Limb (tissue), 2 donors: Measurements from ENCODE around the gene GLI1.
"Not testable (repeated sequence)": the region's sequence is repeated elsewhere in the genome, so short reads cannot be mapped to it uniquely, and the experiment has no call there.

ENCODE experiments used
- DNase-seq, 2 donors: peaks; one replicate each; pipeline ENCODE4 v3.0.0-alpha.2; 2016; ENCODE audit errors: extremely low spot score in 2 of 2

Gene GLI1

DNA sequence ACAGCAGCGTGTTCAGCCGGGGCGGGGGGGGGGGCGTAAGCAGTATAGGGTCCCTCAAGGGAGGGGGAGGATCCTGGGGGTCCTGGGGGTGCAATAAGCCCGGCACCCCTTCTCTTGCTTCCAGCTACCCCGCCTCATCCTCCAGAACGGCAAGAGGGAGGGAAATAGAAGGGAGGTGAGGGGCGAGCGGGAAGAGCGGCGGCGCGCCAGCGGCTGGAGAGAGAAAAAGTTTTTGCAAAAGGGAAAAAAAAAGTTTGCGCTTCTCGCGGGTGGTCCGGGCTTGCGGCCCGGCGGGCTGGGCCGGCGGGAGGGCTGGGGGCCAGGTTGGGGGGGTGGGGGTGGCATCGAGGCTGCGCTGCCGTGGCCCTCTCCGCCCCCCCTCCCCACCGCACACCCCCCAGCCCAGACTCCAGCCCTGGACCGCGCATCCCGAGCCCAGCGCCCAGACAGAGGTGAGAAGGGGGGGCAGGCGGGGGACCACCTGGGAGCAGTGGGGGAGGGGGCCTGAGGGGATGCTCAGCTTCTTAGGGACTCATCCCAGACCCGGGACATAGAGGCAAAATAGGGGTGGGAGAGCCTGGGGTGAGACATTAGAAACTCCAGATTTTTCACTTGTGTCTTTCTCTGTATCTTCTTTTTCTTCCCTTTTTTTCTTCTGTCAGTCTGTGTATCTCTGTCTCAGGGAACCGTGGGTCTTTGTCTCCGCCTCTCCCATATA, at the start of gene GLI1:
TSS of gene GLI1 (plus strand) at position 36 of the 718 bp plus-strand sequence. CDS start 3,907 bp downstream, outside the sequence.
- DNase-seq, result peak; percentile 58 to 90

DNA sequence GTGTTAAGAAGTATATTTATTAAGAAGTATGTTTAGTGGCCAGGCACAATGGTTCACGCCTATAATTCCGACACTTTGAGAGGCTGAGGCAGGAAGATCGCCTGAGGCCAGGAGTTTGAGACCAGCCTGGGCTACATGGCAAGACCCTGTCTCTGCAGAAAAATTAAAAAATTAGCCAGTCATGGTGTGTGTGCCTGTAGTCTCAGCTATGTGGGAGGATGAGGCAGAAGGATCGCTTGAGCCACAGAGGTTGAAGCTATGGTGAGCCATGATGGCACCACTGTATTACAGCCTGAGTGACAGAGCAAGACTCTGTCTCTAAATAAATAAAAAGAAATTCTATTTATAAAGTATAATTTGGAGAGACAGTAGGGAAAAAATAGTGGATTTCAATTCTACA, 49.1 kb upstream of the GLI1 start:
- DNase-seq, result no peak

DNA sequence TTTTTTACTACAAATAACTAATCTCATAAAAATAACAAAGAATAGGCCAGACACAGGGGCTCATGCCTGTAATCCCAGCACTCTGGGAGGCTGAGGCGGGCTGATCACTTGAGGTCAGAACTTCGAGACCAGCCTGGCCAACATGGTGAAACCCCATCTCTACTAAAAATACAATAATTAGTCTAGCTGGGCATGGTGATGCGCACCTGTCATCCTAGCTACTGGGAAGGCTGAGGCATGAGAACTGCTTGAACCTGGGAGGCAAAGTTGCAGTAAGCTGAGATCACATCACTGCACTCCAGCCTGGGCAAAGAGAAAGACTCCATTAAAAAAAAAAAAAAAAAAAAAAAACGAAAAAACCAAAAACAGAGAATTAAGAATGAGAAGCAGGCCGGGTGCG, 45.4 kb upstream of the GLI1 start:
- DNase-seq, result not testable (repeated sequence)

DNA sequence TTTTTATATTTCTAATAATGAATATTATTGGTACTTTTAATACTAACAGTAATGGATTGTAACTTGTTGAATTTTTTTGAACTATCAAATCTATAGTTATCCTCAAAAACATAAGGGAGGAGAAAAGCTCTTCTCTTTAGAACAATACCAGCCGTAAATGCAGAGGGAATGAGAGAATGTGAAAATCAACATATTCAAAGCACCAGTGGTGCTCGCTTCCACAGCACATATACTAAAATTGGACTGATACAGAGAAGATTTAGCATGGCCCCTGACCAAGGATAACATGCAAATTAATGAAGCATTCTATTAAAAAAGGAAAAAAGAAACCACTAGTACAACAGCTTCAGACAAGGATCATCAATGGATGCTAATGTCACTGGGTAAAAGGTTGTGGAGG, 44.5 kb upstream of the GLI1 start:
- no peak for DNase-seq

DNA sequence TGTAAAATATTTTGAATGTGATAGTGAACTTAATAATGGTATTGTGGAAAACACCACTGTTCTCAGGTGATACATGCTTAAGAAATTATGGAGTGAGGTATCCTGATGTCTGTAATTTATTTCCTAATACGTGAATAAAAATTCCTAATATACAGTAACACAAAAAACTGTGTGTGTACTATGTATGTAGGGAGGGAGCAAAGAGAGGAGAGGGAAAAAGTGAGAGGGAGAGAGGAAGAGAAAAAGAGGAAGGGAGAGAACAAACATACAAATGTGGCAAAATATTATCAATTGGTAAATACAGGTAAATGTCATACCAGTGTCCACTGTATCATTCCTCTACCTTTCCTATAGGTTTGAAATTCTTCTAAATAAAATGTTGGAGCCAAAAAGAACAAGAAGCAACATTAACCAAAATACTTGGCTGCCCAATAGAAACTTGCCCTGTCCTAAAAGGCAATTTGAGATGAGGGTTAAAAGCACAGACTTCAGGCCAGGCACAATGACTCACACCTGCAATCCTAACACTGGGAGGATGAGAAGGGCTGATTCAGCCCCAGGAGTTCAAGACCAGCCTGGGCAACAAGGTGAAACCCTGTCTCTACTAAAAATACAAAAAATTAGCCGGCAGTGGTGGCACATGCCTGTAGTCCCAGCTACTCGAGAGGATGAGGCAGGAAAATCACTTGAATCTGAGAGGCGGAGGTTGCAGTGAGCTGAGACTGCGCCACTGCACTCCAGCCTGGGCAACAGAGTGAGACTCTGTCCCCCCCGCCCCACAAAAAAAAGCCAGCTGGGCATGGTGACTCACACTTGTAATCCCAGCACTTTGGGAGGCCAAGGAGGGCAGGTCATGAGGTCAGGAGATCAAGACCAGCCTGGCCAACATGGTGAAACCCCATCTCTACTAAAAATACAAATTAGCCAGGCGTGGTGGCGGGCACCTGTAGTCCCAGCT, 43.3 kb upstream of the GLI1 start:
- no peak for DNase-seq

DNA sequence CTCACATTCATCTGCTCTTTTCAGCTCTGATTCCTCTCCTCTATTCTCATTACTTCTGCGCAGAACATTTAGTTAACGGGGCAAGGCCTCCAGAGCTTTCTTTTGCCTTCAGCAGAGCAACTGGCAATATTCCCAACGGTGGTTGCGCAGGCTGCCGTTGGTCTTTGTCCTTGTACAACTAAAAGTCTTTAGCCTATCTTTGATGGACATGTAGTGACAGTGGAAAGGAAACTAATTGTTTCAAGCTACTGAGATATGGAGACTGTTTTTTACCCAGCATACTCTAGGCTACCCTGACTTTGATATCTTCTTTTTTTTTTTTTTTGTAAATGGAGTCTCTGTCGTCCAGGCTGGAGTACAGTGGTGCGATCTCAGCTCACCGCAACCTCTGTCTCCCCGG, 41.3 kb upstream of the GLI1 start:
- DNase-seq, result no peak

DNA sequence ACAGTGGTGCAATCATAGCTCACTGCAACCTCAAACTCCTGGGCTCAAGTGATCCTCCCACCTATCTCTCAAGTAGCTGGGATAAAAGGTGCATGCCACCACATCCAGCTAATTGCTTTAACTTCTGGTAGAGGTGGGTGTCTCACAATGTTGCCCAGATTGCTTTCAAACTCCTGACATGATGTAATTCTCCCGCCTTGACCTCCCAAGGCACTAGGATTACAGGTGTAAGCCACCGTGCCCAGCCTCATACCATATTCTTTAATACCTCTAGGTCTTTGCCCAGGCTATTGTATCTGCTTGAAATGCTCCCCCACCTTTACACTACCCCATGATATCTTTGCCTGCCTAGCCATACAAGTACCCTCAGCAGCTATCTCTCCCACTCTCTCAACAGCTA, 40.1 kb upstream of the GLI1 start:
- DNase-seq, result no peak

DNA sequence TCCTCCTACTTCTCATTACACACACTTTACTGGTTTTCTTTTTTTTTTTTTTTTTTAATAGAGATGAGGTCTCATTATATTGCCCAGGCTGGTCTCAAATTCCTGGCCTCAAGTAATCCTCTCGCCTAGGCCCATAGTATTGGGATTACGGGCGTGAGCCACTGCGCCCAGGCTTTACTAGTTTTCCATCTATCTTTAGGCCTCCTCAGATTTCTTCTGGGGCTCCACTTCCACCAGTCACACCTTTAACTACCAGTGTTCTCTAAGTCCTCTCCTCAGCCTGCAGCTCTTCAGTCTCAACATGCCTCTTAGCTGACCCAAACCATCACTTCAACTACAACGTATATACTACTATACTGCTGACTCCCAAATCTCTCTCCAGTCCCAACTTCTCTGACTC, 39.1 kb upstream of the GLI1 start:
- DNase-seq, result no peak

DNA sequence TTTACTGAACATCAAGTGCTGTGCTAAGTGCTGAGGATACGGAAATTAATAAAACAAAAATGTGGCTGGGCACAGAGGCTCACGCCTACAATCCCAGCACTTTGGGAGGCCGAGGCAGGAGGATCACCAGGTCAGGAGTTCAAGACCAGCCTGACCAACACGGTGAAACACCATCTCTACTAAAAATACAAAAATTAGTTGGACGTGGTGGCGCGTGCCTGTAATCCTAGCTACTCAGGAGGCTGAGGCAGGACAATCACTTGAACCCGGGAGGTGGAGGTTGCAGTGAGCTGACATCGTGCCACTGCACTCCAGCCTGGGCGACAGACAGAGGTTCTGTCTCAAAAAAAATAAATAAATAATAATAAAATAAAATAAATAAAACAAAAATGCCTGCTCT, 32.6 kb upstream of the GLI1 start:
- not testable (repeated sequence) for DNase-seq

DNA sequence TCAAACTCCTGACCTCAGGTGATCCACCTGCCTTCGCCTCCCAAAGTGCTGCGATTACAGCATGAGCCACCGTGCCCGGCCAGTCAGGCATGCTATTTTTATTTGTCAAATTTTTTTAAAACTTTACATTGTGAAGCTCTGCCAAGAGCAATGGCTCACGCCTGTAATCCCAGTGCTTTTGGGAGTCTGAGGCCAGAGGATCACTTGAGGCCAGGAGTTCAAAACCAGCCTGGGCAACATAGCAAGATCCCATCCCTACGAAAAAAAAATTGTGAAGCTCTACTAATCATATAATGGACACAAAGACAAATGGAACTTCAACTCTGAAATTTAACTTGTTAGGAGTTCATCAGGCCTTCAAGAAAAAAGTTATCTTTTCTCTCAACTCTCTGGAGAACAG, 30.6 kb upstream of the GLI1 start:
- no peak for DNase-seq

DNA sequence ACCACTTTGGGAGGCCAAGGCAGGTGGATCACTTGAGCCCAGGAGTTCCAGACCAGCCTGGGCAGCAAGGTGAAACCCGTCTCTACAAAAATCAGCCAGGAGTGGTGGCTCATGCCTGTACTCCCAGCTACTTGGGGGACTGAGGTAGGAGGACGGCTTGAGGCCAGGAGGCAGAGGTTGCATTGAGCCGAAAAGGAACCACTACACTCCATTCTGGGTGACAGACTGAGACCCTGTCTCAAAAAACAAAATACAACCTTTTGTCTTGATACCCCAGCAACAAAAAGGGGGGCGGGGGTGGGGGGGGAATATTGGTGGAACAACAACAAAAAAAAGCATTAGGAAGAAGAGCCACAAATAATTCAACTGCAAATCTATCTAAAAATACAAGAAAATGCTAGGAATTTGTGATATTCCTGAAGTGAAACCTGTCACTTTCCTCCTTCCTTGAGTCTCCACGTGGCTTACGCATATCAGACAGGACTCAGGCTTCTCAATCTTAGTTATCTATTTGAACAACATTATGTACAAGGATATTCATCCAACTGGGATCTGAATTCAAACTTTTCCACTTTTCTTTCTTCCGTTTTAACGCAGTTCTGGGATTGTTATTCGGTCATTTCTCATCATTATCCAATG, 30.0 kb upstream of the GLI1 start:
- DNase-seq, result peak in 1 of 2 donors; percentile 4

DNA sequence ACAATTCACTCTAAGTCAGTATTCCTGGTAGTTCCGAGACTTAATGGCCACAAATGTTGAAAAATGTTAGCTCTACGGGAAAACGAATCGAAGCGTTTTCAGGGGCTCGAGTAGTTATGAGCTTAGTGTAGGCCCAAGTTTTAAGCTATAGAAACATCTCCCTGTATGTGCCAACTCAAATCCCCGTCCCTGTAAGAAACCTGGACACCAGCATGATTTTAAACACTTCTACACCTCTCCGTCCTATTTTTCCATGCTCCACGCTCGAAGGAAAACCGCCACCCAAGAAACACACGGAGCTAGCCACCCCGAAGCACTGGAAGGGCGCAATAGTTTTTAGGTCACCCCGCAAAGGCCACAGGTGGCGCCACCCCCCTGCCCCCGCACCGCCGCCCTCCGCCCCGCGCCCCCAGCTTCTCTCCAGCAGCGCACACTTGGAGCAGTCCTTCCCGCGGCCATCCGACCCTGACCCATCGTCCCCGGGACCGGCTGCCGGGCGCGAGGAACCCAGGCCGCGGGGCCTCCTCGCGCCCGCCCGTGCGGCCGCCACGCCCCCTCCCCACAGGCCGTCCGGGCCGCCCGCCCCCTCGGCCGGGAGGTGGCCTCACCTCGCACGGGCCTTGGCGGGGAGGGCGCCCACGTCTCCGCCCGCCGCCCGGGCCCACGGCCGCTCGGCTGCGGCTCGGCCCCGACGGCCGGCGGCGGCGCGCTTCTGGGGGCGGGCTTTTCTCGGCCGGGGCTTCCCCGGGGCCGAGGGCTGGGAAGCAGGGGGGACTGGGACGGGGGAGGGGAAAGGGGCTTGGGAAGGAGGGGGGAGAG, 29.3 kb upstream of the GLI1 start:
- DNase-seq, result peak in 1 of 2 donors; percentile 34

DNA sequence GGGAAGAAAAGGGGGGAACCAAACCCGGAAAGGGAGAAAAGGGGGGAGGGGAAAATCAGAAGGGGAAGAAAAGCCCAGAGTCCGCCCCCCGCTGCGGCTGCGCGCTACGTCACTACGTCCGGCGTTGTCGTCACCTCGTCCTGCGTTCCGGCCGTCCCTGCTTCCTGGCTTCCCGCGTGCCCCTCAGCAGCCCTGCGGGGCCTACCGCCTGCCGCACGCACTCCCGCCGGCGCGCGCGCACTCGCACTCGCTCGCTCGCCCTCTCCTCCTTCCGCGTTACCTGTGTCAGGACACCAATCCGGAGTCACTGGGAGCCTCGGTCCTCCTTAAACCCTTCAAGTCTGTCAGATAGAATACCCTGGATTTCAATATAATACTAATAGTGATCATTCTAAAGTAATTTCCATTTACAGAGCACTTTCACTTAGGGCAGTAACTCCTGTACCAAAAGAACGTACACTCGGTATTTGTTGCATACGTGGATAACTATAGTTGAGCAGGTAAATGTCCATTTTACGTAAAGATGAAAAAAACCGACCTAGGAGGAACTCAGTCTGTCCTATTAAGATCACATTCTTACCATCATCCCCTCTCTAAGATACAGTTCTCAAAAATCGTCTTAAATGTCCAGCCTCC, 28.5 kb upstream of the GLI1 start, which contains the start of gene R3HDM2:
TSS of gene R3HDM2 (minus strand) at position 113 of the 636 bp plus-strand sequence. CDS start 120,615 bp downstream, outside the sequence.
- DNase-seq, result peak; percentile 97 to 98

DNA sequence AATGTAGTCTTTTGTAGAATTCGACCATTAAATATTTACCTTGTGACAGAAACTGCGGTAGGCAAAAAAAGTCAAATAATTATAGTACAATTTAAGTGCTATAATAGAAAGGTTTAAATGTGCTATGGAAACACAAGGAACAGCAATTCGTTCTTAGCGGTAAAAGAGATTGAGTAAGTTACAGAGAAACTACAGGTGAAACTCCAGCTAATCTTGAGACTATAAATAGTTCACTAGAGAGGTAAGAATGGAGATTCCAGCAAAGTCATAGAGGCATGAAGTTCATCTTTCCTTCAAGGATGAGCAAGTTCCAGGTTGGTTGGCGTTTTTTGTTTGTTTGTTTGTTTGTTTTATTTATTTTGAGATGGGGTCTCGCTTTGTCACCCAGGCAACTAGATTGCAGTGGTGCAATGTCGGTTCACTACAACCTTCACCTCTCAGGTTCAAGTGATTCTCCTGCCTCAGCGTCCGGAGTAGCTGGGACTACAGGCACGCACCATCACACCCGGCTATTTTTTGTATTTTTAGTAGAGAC, 27.9 kb upstream of the GLI1 start:
- DNase-seq, result no peak

DNA sequence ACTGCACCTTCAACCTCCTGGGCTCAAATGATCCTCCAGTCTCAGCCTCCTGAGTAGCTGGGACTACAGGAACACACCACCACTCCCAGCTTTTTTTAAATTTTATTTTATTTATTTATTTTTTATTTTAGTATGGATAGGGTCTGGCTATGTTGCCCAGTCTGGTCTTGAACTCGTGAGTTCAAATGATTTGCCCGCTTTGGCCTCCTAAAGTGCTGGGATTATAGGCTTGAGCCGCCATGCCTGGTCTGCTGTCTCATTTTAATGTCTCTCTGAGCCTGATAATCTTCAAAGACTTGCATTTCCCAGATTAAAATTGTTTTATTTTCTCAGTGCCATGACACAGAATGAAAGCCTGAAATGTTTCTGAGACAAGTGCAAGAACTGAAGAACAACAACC, 26.2 kb upstream of the GLI1 start:
- no peak for DNase-seq

DNA sequence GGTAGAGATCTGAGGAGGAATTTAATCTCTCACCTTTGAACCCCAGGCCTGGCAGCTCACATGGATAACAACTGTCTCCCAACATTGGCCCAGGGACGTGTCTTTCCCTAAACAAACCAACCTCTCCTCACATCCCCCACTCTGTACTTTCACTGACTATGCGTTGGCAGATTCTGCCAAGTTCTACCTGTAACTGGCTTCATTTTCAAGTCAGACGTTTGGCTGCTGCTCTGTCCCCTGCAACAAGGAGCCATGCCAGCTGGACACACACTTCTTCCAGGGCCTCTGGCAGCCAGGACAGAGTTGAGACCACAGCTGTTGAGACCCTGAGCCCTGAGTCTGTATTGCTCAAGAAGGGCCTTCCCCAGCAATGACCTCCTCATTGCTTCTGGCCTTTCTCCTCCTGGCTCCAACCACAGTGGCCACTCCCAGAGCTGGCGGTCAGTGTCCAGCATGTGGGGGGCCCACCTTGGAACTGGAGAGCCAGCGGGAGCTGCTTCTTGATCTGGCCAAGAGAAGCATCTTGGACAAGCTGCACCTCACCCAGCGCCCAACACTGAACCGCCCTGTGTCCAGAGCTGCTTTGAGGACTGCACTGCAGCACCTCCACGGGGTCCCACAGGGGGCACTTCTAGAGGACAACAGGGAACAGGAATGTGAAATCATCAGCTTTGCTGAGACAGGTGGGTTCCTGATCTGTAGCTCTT, 24.9 kb upstream of the GLI1 start, which contains the start of gene INHBC:
TSS of gene INHBC (plus strand) at position 268 of the 707 bp plus-strand sequence. CDS start at position 371, 103 bp downstream.
- DNase-seq, result no peak

DNA sequence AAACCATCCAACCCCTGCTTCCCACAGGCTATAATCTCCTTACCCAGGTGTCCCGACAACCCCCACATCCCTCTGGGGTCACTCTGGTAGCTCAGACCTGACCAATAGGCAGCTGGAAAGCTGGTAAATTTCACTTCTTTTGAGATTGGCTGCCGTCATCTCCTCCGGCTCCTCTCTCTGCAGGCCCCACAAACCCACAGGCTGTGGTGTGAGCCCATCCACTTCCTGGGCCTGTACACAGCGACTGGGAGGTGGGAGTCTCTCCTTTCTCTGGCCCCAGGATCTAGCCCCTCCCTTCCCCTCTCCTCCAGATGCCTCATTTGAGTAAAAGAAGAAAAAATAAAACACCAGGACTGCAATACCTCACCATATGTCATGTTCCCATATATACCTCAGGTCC, 24.3 kb upstream of the GLI1 start:
- DNase-seq, result no peak

DNA sequence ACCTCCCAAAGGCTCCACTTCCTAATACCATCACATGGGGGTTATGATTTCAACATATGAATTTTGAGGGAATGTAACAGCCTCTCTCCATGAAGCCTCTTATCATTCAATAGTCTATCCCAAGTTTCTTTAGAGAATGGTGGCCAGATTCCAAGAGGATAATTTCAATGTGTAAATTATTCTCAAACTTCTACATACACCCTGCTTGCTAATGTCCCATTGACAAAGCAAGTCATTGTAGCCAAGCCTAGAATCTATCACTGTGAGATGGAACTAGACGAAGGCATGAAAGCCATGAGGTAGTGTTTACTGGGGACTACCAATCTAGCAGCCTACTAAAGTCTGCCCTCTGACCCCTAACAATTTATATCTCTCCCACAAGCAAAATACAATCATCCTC, 21.2 kb upstream of the GLI1 start:
- DNase-seq, result no peak

DNA sequence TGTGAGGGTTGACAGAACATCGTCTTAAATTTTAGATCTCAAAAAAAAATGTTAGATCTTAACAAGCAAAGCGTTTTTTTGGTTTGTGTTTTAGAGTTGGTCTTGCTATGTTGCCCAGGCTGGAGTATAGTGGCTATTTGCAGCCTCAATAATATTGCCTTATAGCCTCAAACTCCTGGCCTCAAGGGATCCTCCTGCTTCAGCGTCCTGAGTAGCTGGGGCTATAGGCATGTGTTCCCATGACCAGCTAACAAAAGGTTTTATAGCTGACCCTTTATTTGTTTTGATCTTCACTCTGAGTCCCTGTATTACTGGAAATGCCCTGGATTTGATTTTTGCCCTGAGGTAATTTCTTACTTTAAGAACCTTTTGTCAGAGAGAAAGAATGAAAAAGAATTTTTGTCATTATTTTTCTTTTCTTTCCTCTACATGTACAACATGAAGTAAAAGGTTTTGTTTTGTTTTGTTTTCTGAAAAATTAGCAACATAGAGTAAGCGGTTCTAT, 19.8 kb upstream of the GLI1 start:
- DNase-seq, result no peak
